Muscle of leg (tissue), 11 donors: ENCODE data around the gene ACBD5. TPM values are rescaled to one million over a fixed set of nuclear protein-coding genes. Genes with fewer than 3 reads are reported as not detected.
"Not testable (repeated sequence)": the region's sequence is repeated elsewhere in the genome, so short reads cannot be mapped to it uniquely, and the experiment has no call there.

Source experiments
- DNase-seq: peaks from one replicate; pipeline ENCODE4 v3.0.0; 2013
- H3K27ac ChIP-seq: one replicate; pipeline ENCODE4 v1.5.1; 2013; ENCODE audit warnings: mild to moderate bottlenecking, low read length, control low read depth
- H3K27me3 ChIP-seq: one replicate; pipeline ENCODE4 v1.6.1; 2013; ENCODE audit warnings: low read length; ENCODE audit not compliant: control insufficient read depth, insufficient read depth
- H3K36me3 ChIP-seq: one replicate; pipeline ENCODE4 v1.6.1; 2013; ENCODE audit warnings: low read length; ENCODE audit not compliant: control insufficient read depth, insufficient read depth
- H3K4me1 ChIP-seq: one replicate; pipeline ENCODE4 v1.6.1; 2013; ENCODE audit warnings: low read length; ENCODE audit not compliant: control insufficient read depth, insufficient read depth
- H3K4me3 ChIP-seq: one replicate; pipeline ENCODE4 v1.5.1; 2013; ENCODE audit warnings: low read length, control low read depth
- H3K9me3 ChIP-seq: replicated peaks from 2 replicates; pipeline ENCODE4 v1.6.1; 2013; ENCODE audit warnings: low read depth, low read length; ENCODE audit not compliant: control insufficient read depth
- WGBS: methylation state at CpG from one replicate; pipeline ENCODE4 v1.1.5; 2013; ENCODE audit warnings: missing lambda C conversion rate; ENCODE audit not compliant: insufficient coverage; 5-methylcytosine and 5-hydroxymethylcytosine counted together
- polyA plus RNA-seq, 8 donors: library from polyadenylated mRNA; unstranded; fragments of 120-200 nt; gene quantifications; one replicate each; pipeline versions ENCODE4 v1.2.1 to v1.2.3, GENCODE V29; 2013; ENCODE audit warnings: inconsistent platforms in 1 of 8, low replicate concordance in 1 of 8; ENCODE audit not compliant: insufficient read length in 8 of 8, insufficient read depth in 1 of 8
- total RNA-seq: library from RNA; stranded (reverse); fragments of 120-200 nt; gene quantifications from one replicate; pipeline ENCODE4 v1.2.4, GENCODE V29; 2013

Gene ACBD5
- total and polyA plus RNA-seq, 9 donors, result 16.9 to 23.6 (median 21.1) TPM

DNA sequence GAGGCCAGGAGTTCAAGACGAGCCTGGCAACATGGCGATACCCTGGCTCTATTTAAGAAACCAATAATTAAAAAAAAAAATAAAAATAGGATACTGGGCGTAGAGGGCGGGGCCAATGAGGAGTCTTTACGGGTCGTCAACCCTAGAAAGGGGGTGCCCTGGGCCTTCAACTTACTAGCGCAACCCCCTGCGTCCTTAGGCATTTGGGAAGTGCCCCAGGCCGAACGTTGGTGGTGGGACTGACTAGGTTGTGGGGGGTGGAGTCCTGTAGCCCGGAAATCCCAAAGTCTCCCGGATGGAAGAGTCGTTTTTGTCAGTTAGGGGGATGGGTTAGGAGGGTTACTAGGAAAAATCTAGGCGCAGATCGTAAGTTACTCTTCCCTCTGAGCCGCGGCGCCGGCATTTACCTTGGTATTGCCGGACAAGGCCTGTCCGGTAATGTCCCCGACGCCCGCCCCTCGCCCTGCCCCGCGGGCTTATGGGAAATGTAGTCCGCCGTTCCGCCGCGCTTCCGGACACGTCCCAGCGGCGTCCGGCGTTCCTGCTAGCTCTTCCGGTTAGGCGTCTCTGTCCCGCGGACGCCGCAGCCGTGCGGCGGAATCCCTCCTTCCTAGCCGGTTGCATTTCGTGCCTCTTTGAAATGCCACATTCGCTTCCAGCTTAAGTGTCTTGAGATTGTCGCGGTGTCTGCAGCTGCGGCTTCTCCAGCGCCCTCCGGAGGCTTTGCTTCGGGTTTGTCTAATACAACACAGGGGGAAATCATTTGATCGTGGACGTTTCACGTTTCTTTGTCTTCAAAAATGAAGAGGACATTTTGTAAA is 1.3 kb upstream of the ACBD5 start:
- peaks cover 13% of the 10 kb centered on the region for H3K4me1 ChIP-seq
- peak; percentile 98 for DNase-seq
- WGBS, result 1% methylated on average over 53 of the region's 59 CpGs

DNA sequence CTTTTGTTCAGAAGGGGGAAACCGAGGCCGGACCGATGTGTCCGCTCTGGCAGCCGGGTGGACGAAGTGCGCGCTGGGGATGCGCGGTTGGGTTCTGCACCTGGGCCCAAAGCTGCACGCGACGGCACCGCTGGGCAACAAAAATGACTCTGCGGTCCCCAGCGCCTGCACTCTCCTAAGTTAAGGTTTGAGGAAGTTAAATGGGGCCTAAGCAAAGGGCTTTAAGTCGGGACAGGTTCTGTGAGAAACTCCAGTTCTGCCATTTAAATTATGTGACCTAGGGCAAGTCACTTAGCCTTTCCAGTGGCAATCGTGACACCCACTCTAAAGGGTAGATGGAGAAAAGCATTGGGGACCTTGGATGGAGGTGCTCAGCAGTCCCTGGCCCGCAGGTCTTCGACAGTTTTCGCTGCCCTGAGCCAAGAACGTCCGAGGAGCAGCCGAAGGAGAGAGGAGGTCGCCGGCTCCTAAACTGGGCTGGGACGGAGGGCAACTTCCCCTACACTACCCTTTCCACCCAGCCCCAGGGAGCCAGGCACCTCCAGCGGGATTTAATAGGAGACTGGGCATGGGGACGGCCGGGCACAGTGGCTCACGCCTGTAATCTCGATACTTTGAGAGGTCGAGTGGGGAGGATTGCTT is 534 bp upstream of the ACBD5 start:
- peak overlapping the region; percentile 98 for H3K27ac ChIP-seq
- under 1% methylated on average over 19 of the region's 33 CpGs for WGBS
- H3K4me1 ChIP-seq, result peaks cover 13% of the 10 kb centered on the region
- H3K27me3 ChIP-seq, result no peaks in the 10 kb centered on the region
- H3K4me3 ChIP-seq, result peak overlapping the region; percentile 89
- DNase-seq, result peak; percentile 47
- H3K36me3 ChIP-seq, result peaks cover 4% of the 10 kb centered on the region
- H3K9me3 ChIP-seq, result no peaks in the 10 kb centered on the region

More for the DNA sequence above, 1.3 kb upstream of the ACBD5 start:
- Histone ChIP-seq H3K27ac (peak overlapping the region; percentile 98), H3K4me3 (peak overlapping the region; percentile 89), H3K27me3 (no peaks in the 10 kb centered on the region), H3K9me3 (no peaks in the 10 kb centered on the region), H3K36me3 (peaks cover 4% of the 10 kb centered on the region)

DNA sequence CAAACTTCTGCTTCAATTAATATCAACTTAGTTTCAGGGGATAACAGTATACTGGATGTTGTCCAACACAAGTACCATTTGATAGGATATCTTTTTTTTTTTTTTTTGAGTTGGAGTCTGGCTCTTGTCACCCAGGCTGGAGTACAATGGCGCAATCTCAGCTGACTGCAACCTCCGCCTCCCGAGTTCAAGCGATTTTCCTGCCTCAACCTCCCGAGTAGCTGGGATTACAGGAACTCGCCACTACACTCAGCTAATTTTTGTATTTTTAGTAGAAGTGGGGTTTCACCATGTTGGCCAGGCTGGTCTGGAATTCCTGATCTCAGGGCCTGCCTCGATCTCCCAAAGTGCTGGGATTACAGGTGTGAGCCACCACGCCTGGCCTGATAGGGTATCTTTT is 3.1 kb downstream of the ACBD5 start:
- no CpG with 5 or more reads among the region's 8 CpGs for WGBS
- not testable (repeated sequence) for H3K9me3 ChIP-seq, DNase-seq, H3K27me3 ChIP-seq, H3K4me1 ChIP-seq, H3K27ac ChIP-seq, H3K4me3 ChIP-seq
- H3K36me3 ChIP-seq, result peaks cover 11% of the 10 kb centered on the region

DNA sequence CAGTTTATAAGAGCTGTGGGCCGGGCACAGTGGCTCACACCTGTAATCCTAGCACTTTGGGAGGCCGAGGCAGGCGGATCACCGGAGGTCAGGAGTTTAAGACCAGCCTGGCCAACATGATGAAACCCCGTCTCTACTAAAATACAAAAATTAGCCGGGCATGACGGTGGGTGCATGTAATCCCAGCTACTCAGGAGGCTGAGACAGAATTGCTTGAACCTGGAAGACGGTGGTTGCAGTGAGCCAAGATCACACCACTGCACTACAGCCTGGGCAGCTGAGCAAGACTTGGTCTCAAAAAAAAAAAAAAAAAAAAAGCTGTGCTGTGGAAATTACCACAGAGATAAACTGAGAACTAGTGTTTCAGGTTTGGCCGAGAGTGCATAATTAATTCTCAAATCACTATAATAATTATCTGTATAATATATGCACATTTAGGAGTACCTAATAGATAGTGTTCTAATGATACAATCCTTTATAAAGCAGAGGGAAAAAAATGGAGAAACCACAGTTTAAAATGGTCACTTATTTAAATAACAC is 3.9 kb downstream of the ACBD5 start:
- 80% methylated on average over 1 of the region's 9 CpGs for WGBS
- DNase-seq, H3K27me3 ChIP-seq, H3K27ac ChIP-seq, H3K4me3 ChIP-seq, H3K4me1 ChIP-seq, H3K9me3 ChIP-seq: not testable (repeated sequence)
- peaks cover 11% of the 10 kb centered on the region for H3K36me3 ChIP-seq

DNA sequence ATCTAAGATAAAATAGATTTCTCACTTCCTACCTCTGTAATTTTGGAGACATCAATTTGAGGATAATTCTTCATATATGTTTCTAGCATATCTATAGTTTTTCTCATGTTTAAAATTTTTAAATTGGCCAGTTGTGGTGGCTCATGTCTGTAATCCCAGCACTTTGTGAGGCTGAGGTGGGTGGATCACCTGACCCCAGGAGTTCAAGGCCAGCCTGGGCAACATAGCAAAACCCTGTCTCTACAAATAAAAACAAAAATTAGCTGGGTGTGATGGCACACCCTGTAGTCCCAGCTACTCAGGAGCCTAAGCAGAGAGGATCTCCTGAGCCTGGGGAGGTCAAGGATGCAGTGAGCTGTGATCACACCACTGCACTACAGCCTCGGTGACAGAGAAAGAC is 4.9 kb downstream of the ACBD5 start:
- Histone ChIP-seq H3K4me3 (no peak overlapping the region), H3K27ac (no peak overlapping the region), H3K36me3 (peaks cover 11% of the 10 kb centered on the region), H3K27me3 (no peaks in the 10 kb centered on the region), H3K9me3 (no peaks in the 10 kb centered on the region), H3K4me1 (no peaks in the 10 kb centered on the region)
- no peak for DNase-seq
- no CpG with 5 or more reads among the region's 1 CpG for WGBS

DNA sequence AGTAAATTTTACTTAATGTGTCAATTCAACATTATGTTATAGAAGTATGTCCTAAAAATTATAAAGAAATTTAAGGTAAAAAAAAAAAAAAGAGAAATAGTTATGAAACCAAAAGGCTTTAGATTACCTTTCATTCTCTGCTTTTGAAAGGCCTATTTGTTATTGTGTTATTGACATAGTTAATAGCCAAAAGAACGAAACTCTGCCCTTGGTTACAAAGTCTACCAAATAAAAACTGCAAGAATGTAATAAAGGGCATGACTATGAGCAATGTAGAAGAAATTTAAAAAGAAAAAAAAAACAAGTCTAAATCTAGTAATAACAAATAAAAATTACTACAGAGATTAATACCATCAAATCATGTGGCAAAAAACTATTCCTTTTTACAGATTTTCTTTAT is 10.6 kb downstream of the ACBD5 start:
- Histone ChIP-seq H3K27ac (no peak overlapping the region), H3K27me3 (no peaks in the 10 kb centered on the region), H3K4me3 (no peak overlapping the region), H3K4me1 (no peaks in the 10 kb centered on the region), H3K9me3 (no peaks in the 10 kb centered on the region), H3K36me3 (peaks cover 7% of the 10 kb centered on the region)
- WGBS, result no CpG with 5 or more reads among the region's 1 CpG
- no peak for DNase-seq

DNA sequence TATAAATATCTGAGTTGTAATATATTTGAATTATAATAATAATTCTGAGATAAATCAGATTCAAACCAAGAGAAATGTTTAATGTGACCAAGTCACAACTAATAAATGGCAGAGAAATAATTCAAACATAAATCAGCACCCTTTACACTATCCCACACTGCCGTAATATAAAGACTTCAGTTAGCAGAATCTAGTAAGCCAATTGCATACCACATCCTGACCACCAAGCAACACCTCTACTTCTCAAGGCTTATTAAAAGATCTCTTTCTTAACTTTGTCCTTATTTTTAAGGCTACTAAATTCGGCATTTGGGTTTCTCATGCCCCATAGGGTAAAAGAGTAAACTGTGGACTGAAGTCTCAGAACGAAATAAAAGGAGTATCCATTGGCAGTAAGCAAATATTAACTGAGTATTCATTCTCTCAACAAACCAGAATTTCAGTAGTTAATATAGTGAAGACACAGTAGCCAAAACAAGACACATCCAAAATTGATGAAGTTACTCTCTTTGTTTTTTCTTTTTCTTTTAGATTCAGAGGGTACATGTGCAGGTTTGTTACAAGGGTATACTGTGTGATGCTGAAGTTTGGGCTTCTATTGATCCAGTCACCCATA is 14.8 kb downstream of the ACBD5 start:
- Histone ChIP-seq H3K9me3 (no peaks in the 10 kb centered on the region), H3K27me3 (no peaks in the 10 kb centered on the region), H3K27ac (no peak overlapping the region), H3K4me1 (no peaks in the 10 kb centered on the region), H3K4me3 (no peak overlapping the region), H3K36me3 (peaks cover 13% of the 10 kb centered on the region)
- 100% methylated on average over 1 of the region's 3 CpGs for WGBS
- no peak for DNase-seq

DNA sequence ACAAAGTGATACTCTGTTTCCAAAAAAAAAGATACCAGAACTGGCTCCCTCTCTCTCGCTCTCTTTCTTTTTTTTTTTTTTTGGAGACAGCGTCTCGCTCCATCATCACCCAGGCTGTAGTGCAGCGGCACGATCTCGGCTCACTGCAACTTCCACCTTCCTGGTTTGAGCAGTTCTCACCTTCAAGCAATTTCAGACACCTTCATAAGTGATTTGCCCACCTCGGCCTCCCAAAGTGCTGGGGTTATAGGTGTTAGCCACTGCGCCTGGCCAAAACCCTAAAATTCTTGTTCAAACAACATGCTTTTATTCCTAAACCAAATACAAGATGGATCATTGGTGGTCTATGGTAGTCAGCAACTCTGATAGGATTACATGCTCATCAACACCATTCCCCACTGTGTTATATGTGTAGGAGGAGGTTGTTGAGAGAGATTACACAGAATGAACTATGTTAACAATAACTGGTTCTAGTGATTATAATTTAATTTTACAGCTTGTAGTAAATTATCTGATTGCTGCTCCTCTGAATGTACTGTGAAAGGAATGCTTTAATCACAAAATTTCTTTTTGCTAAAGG is 15.5 kb downstream of the ACBD5 start:
- no peaks in the 10 kb centered on the region for H3K4me1 ChIP-seq
- peaks cover 13% of the 10 kb centered on the region for H3K36me3 ChIP-seq
- no peak for DNase-seq
- 86% methylated on average over 1 of the region's 8 CpGs for WGBS
- H3K27me3 ChIP-seq, result no peaks in the 10 kb centered on the region
- no peak overlapping the region for H3K4me3 ChIP-seq
- no peaks in the 10 kb centered on the region for H3K9me3 ChIP-seq
- no peak overlapping the region for H3K27ac ChIP-seq

DNA sequence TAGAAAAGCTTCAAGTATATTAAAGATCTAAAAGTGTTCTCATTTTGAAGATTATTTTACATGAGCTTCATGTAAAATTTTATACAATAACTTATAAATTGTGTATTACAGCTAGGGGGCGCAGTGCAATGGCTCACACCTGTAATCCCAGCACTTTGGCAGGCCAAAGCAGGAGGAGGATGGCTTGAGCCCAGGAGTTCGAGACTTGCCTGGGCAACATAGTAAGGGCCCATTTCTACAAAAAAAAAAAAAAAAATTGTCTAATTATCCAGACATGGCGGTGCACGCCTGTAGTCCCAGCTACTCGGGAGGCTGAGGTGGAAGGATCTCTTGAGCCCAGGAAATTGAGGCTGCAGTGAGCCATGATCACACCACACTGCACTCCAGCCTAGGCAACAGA is 16.6 kb downstream of the ACBD5 start:
- Histone ChIP-seq H3K4me1 (no peaks in the 10 kb centered on the region), H3K9me3 (no peaks in the 10 kb centered on the region), H3K4me3 (no peak overlapping the region), H3K27me3 (no peaks in the 10 kb centered on the region), H3K27ac (no peak overlapping the region), H3K36me3 (peaks cover 19% of the 10 kb centered on the region)
- peak; percentile 36 for DNase-seq
- 100% methylated on average over 2 of the region's 5 CpGs for WGBS

DNA sequence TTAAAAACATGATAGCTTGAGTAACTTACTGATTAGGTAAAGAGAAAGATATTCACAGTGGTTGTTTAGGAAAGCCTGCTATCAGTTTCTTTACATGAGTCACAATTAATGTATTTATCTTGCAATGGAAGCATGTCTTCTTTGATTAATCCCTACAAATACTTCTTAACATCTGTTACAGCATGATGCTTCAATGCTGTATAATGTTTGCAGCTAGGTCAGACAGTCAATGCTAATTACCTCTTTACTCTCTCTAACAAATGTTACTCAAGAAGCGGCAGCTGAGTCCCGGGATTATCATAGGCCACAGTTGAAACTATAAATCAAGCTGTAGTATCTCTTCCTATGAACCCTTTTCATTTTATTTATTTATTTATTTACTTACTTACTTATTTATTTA is 33.2 kb downstream of the ACBD5 start:
- no peak for DNase-seq
- Histone ChIP-seq H3K4me3 (no peak overlapping the region), H3K27me3 (no peaks in the 10 kb centered on the region), H3K4me1 (no peaks in the 10 kb centered on the region), H3K27ac (no peak overlapping the region), H3K9me3 (no peaks in the 10 kb centered on the region), H3K36me3 (peaks cover 49% of the 10 kb centered on the region)
- WGBS, result no CpG with 5 or more reads among the region's 2 CpGs
